D721Med (cell line): Measurements from ENCODE around the gene CDIP1.

ENCODE experiments used
- DNase-seq: peaks from one replicate; pipeline ENCODE4 v3.0.0; 2011; ENCODE audit warnings: low spot score; ENCODE audit not compliant: insufficient read length
- FAIRE-seq: peaks from 2 replicates; lab custom pipeline; 2011; peaks lifted over from hg19 to GRCh38; lab: Jason Lieb, UNC
- CTCF ChIP-seq: IDR thresholded peaks from 2 replicates; pipeline ENCODE4 v1.5.1; 2012; ENCODE audit warnings: mild to moderate bottlenecking, control low read depth; ENCODE audit not compliant: insufficient read depth; ENCODE audit errors: missing control alignments

CDIP1 gene

GRCh38 chr16:4468972-4469371 lies 69.6 kb downstream of the CDIP1 start:
- TF ChIP-seq CTCF: no peak
- DNase-seq (no peak), FAIRE-seq (no peak)

GRCh38 chr16:4467916-4468315 lies 70.7 kb downstream of the CDIP1 start:
- no peak for FAIRE-seq

GRCh38 chr16:4465977-4466779 lies 72.4 kb downstream of the CDIP1 start:
- no peak for DNase-seq
- FAIRE-seq: no peak
- no peak for TF ChIP-seq CTCF

More at GRCh38 chr16:4467916-4468315, 70.7 kb downstream of the CDIP1 start:
- DNase-seq: no peak
- no peak for TF ChIP-seq CTCF

- TF ChIP-seq CTCF: no peak
- no peak for FAIRE-seq
- DNase-seq: no peak
These were observed 74.9 kb downstream of the CDIP1 start for GRCh38 chr16:4463522-4464163.

GRCh38 chr16:4461250-4462085 lies 77.1 kb downstream of the CDIP1 start:
- no peak for TF ChIP-seq CTCF
- no peak for DNase-seq
- FAIRE-seq: no peak

- TF ChIP-seq CTCF: no peak
- FAIRE-seq: no peak
- no peak for DNase-seq
These were observed 77.7 kb downstream of the CDIP1 start for GRCh38 chr16:4460936-4461249.
